ENCODE data around the gene NBAS.

DNA sequence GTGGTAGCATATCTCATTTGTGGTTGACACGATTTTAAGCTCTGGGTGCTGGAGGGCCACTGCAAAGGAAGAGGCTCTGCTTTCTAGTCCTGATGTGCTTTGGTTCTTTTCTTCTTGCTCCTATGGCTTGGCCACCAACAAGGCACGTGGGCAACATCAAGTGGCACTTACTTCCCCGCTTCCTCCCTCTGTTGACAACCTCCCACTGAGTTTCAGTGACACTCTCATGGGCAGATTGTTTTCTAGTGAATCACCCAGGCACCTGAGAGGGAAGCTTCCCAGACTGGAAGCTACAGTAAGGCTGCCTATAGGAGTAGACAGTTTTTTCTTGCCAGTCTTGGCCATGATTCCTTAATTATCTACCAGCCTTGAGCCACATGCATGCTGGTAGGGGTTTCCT lies 89.0 kb downstream of the NBAS start:
- TF ChIP-seq EZH2 (IDR thresholded peaks at IDR 0.05; ENCODE audit: insufficient read depth, poor library complexity, severe bottlenecking) (no peak), EZH2phosphoT487 (IDR thresholded peaks at IDR 0.05; ENCODE audit: insufficient read depth, low read depth) (no peak)

Measured in GM23248 (cell line).